CD4-positive, alpha-beta T cell treated with Interleukin-12 subunit alpha and Interleukin-12 subunit beta, for 1 hour (primary cell): ENCODE results near the gene ZNF433.
A peak's percentile ranks its signal among the peaks of the same experiment; 100 is the strongest.
"Not testable (repeated sequence)": the region's sequence is repeated elsewhere in the genome, so short reads cannot be mapped to it uniquely, and the experiment has no call there.

ENCODE experiments used
- DNase-seq: peaks from one replicate; pipeline ENCODE4 v3.0.0-alpha.2; 2020

The ZNF433 gene

GRCh38 chr19:12035220-12036172, at the start of gene ZNF433:
ZNF433 (minus strand) TSS chr19:12035679; CDS start chr19:12035539, 140 bp downstream.
- peak; percentile 62 for DNase-seq

- not testable (repeated sequence) for DNase-seq
Measured at GRCh38 chr19:12083336-12083735, 47.9 kb upstream of the ZNF433 start.

DNA sequence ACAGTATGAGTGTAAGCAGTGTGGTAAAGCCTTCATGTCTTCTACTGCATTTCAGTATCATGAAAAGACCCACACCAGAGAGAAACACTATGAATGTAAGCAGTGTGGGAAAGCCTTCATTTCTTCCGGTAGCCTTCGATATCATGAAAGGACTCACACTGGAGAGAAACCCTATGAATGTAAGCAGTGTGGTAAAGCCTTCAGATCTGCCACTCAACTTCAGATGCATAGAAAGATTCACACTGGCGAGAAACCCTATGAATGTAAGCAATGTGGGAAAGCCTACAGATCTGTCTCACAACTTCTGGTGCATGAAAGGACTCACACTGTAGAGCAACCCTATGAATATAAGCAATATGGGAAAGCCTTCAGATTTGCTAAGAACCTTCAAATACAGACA, 41.9 kb upstream of the ZNF433 start:
- DNase-seq, result no peak

DNA sequence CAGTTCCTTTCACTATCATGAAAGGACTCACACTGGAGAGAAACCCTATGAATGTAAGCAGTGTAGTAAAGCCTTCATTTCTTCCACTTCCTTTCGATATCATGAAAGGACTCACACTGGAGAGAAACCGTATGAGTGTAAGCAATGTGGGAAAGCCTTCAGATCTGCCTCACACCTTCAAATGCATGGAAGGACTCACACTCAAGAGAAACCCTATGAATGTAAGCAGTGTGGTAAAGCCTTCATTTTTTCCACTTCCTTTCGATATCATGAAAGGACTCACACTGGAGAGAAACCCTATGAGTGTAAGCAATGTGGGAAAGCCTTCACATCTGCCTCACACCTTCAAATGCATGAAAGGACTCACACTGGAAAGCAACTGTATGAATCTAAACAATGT, 40.9 kb upstream of the ZNF433 start:
- DNase-seq, result not testable (repeated sequence)

- no peak for DNase-seq
Measured at GRCh38 chr19:12075538-12076139, 40.2 kb upstream of the ZNF433 start.

DNA sequence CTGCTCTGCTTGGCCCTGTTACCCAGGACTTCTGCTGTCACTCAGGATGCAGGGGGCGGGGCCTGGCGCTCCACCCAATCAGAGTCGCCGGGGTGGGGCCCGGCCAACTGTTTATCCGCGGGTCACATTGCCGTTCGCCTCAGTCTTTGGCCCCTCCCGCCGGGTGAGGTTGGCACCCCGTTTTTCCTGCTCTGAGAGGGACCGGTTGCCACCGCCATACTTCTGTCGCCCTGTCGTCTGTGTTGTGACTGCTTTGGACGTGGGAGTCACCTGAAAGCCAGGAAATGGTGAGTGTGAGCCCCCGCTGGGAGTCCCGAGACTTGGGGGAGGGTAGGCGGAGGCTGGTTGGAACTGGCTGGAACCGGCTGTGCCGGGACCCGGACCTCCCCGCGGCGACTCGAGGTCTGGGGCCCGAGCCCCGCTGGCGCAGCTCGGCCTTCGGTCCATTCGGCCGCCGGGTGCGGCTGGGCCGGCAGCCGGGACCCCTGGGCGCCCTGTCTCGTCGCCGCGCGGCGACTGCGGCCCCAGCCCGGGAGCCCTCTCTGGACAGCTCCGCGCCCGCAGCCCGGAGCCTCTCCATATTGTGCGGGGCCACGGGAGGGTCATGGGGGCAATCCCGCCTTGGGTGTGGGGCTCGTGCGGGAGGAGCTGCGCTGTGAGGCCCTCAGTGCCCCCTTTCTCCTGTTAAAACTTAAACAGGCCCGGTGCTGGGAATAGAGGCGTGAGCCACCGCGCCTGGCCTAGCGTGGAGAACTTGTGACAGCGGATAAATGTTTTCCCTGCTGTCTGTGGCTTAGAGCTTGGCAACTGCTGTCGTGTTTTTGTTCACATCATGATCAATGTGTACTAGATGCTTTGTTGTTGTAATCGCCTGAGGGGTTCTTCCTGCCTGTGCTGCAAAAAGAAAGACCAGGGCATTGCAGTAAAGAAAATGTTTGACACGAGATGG, 29.4 kb upstream of the ZNF433 start, which contains the start of gene ZNF844:
Gene ZNF844 (plus strand): TSS at position 142 of the 949 bp plus-strand sequence. CDS start 143 bp downstream, at position 285.
- DNase-seq, result peak; percentile 75

DNA sequence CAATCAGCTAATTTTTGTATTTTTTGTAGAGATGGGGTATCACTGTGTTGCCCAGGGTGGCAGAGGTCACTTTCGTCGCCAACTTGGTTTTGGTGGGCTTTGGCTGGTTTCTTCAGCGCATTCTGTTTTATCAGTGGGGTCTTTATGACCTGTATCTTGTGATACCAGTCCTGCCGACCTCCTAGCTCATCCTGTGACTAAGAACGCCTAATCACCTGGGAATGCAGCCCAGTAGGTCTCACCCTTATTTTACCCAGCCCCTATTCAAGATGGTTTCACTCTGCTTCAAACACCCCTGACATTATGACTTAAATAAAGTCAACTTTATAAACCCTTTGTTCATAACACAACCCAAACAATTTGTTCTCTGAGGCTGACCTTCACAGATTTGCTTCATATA, 20.3 kb upstream of the ZNF433 start:
- no peak for DNase-seq

DNA sequence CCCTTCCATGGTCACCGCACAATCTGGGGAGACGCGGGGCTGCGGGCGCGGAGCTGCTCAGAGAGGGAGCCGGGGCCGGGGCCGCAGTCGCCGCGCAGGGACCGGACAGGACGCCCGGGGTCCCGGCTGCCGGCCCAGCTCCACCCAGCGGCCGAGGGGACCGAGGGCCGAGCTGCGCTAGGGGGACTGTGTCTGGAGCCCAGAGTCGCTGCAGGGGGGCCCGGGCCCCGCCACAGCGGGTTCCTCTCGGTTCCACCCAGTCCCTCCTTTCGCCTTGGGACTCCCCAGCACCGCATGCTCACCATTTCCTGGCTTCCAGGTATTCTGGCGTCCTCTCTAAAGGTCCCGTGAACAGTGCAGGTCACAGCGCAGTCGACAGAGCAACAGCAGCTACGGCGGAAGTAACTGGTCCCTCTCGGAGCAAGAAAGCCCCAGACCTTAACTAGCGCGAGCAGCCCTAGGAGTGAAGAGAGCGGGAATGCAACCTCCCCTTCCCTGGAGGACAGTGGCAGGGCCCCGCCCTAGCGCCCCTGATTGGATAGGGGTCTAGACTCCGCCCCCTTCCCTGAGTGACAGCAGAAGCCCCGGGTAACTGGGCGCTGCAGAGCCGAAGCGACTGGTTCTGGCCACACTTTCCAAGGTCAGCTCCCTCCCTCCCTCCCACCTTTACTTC, 17.2 kb upstream of the ZNF433 start, which contains the start of gene ZNF878:
Gene ZNF878 (minus strand): TSS at position 465 of the 673 bp plus-strand sequence. CDS start 160 bp downstream, at position 305.
- peak; percentile 45 for DNase-seq

- DNase-seq, result no peak
Measured at GRCh38 chr19:12052091-12052496, 16.6 kb upstream of the ZNF433 start.

- no peak for DNase-seq
Measured at GRCh38 chr19:12047868-12048267, 12.4 kb upstream of the ZNF433 start.

- DNase-seq, result no peak
Measured at GRCh38 chr19:12043752-12044422, 8.4 kb upstream of the ZNF433 start.

- no peak for DNase-seq
Measured at GRCh38 chr19:12042893-12043292, 7.4 kb upstream of the ZNF433 start.

DNA sequence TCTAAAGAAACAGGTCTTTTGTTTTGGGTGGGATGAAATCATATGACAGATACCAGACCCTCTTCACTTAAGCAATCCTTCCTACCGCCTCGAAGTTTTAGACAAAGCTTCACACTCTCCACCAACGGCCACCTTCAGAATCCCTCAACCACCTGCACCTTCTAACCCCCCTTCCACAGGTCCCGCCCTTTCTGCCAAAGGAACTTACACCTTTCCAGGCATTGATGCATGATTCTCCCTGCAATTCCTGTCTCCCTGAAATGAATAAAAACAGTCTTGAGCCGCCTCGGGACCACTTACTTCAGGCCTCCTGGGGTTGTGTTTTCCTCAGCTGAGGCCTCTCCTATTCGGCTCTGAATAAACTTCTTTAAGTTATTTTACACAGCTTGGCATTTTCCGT, 859 bp downstream of the ZNF433 start:
- no peak for DNase-seq

DNA sequence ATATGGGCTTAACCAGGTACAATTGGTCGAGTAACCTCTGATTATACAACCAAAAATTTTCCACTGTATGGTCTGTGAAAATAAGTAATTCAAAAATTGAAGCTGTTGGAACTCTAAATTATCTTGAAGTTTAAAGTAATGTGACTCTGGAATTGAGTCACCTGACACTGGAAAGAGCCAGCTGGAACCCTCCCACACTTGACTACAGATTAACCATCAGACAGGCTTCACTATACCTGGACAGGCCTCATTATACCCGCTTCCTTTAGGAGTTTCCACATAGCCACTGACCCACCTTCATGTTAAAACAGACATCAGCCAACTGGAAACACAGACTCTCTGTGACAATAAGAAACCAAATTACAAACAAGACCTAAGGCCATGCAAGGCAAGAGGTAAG, 1.3 kb downstream of the ZNF433 start:
- DNase-seq, result no peak

GRCh38 chr19:12015753-12016116, 19.7 kb downstream of the ZNF433 start:
- no peak for DNase-seq

DNA sequence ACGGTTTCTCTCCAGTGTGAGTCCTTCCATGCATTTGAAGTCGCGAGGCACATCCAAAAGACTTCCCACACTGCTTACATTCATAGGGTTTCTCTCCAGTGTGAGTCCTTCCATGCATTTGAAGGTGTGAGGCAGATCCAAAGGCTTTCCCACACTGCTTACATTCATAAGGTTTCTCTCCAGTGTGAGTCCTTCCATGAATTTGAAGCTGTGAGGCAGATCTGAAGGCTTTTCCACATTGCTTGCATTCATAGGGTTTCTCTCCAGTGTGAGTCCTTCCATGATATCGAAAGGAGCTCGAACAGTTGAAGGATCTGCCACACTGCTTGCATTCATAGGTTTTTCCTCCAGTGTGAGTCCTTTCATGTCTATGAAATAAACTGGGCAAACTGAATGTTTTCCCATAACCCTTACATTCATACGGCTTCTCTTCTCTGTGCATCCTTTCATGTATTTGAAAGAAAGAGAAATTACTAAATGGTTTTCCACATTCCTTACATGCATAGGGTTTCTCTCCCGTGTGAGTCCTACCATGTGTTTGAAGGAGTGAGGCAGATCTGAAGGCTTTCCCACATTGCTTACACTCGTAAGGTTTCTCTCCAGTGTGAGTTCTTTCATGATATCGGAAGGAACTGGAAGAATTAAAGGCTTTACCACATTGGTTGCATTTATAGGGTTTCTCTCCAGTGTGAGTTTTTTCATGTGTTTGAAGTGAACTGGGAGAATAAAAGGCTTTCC, 20.3 kb downstream of the ZNF433 start:
- no peak for DNase-seq

DNA sequence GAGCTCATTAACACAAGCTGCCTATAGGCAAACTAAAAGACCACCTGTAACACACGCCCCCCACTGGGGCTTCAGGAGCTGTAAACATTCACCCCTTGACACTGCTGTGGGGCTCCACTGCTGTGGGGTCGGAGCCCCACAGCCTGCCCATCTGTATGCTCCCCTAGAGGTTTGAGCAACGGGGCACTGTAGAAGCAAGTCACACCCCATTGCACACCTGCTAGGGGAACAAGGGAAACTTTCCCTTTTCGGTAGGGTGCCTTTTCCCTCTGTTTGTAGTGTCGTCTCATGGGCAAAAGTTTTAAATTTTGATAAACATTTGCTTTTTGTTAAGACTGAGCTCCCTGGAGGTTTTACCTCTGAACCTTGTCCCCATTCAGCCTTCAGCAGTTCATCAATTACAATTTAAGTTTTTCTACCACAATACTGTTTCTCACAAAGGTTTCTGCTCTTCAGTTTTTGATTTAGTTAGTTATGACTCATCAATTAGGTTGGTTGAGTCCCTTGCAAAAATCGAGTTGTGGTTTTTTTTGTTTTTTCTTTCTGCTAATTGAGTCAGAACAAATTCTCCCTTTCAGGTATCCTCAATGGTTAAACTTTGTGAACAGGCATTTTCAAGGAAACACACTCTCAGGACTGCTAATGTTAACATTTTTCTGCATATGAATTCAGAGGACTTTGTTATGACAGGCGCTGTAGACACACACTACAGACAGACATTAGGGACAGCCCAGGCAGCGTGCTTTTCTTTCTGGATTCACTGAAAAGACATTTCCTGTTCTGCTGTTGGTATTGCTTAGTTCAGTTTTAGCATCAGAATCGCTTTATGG, 35.1 kb downstream of the ZNF433 start:
- no peak for DNase-seq

GRCh38 chr19:11995174-11995573, 40.3 kb downstream of the ZNF433 start:
- DNase-seq, result no peak

DNA sequence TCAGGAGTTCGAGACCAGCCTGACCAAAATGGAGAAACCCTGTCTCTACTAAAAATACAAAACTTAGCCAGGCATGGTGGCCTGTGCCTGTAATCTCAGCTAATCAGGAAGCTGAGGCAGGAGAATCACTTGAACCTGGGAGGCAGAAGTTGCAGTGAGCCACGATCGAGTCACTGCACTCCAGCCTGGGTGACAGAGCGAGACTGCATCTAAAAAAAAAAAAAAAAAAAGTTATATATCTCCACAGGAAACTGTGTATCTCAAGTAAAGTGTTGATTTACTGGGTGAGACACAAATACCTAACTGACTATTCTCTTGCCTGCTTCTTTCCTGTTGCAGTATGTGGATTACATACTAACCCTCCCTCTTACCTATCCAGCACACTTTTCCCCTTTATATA, 43.6 kb downstream of the ZNF433 start:
- not testable (repeated sequence) for DNase-seq

- DNase-seq, result no peak
Measured at GRCh38 chr19:11989112-11989456, 46.4 kb downstream of the ZNF433 start.
